HUDEP-2 (cell line): ENCODE data around the gene GALR3.

Source experiments
- DNase-seq, 76 experiments: peaks; one replicate each; lab custom pipeline; 2025; ENCODE audit not compliant: unreplicated experiment in 76 of 76; lab: John Stamatoyannopoulos, UW

The GALR3 gene

DNA sequence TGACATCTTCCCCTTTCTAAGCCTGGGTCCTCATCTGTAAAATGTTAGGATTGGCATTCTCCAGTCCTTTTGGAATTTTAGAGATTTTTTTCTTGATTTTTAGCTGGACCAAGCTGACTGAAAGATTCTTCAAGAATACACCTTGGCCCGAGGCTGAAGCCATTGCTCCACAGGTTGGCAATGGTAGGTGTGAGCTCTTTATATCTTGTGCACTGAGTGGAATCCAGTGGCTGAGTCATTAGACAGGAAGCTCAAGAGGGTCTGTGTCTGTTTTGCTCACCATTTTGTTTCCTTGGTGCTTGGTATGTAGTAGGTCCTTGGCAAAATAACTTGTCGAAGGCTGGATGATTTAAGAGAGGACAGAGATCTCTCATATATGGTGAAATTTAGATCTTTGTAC is 32.3 kb downstream of the GALR3 start:
- DNase-seq: no peak

DNA sequence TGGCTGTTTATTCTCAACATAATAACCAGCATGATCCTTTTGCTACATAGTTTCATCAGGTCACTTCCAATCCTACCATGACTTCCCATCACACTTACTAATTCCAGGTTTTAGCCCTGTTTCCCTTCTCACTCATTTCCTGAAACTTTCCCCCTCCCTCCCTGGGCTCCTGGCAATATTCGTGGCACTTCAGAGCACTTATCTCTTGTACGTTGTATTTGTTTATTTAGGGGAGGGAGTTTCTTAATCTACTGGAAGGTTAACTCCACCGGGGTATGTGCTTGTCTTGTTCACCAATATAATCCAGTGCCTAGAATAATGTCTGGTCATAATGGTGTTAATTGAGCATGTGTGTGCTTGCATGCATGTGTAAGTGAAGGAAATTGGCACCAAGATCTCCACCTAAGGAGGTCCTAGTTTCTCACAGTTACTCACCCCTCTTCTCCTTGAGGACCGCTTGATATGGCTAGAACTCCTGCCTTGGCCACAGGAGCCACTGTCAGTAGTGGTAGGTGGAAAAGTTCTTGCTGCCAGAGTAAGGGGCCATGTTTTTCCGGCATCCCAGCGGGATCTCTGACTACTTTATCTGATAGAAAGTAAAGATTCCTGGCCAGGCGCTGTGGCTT is 37.7 kb downstream of the GALR3 start:
- DNase-seq: no peak

DNA sequence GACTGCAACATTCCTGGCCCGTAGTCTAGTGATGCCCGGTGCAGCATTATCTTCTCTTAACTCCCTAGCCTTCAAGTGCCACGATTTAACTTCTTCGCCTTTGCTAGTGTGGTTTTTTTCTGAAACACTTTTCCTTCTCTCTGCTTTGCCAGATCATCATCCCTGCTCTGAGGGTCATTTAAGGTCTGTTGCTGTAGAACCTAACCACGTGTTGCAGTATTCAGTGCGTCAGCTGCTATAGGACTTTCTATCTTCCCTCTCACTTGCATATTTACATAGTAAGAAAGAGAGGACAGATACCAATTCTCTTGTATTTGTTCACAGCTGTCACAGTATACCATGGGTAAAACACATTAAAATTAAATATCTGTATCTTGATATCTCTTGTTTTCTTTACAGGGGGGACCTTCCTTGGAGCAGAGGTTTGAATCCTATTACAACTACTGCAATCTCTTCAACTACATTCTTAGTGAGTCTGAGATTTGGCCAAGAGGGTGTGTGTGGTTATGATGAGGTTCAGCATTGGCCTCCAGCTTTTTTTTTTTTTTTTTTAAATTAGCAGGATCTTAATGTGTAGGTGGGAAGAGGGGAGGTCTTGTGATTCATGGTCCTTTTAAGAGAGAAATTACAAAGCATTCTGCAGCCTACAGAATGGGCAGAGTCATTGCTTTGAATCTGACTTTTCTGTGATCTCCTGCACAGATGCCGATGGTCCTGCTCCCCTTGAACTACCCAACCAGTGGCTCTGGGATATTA is 39.6 kb downstream of the GALR3 start:
- no peak for DNase-seq

DNA sequence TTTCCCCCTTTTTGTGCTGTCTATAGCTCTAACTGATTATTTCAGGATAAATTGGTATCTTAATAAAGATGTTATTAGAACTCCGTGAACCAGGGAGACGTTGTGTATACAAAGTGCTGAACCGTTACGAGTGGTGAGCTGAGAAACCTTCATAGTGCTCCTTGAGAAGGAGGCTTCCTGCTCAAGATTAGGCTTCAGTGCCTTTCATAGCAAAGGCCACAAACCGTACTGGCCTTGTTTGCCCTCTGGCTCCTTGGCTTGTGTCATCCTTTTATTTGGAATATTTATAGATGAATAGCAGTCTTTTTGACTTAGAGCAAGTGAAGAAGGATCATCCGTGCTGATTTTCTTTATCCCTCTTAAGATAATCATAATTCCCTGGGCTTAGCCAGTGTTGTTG is 42.3 kb downstream of the GALR3 start:
- DNase-seq: no peak

DNA sequence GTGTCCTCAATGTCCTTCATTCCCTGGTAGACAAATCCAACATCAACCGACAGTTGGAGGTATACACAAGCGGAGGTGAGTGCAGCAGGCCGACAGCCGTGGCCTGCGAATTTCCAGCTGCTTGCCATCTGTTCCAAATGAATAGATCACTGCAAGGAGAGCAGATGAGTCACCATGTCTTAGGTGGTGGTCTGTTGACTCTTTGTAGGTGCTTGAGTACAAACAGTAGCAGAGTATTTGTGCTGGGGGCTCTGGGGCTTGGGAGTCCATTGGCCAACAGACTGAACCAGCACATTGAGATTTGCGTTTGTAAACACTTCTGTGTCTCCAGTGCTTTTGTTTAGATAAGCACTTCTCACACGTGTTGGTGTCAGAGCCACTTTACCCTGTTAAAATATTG is 47.1 kb downstream of the GALR3 start:
- DNase-seq: no peak
